Stimulated activated CD8-positive, alpha-beta memory T cell treated with anti-CD3 and anti-CD28 coated beads, Interleukin-2, amount 100 ng/mL, for 1 hour (primary cell): ENCODE results near the gene HIGD2A.
"Not testable (repeated sequence)": the region's sequence is repeated elsewhere in the genome, so short reads cannot be mapped to it uniquely, and the experiment has no call there.

Experiments
- DNase-seq, 2 donors: peaks; one replicate each; pipeline ENCODE4 v3.0.0-alpha.2; 2020; ENCODE audit warnings: low read depth in 2 of 2

Gene HIGD2A

DNA sequence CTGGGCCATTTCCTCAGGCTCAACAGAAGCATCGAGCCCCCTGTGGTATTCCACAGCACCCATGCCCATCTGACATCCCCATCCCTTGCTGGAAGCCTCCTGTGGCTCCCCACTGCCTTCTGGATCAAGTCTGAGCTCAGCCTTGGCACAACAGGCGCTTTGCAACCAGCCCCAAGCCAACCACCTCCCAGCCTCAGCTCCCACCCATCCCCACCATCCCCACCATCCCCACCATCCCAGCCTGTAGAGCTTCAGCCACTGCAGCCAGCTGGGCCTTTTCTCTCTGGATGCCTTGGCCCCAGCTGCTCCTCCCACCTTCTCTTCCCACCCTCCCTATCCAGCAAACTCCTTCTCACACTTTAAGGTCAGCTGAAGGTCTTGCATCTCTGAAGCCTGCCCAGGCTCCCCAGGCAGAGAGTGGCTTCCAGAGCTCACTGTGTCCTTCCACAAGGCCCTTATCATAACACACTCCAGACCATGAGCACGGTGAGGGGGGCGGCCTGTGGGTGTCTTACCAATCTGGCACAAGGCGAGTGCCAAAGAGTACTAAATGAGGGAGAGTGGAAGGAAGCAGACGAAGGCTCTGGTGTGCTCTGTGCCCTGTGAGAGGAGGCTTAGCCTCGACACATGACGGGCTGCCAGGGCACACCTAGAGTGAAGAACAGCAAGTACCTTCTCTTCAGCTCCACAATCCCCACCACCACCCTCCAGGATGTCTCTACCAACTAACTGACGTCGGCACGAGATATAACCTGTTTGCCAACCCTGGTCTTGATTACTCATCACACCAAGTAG is 6.5 kb downstream of the HIGD2A start:
- DNase-seq, result no peak

GRCh38 chr5:176396330-176396729 is 7.8 kb downstream of the HIGD2A start:
- DNase-seq, result no peak

- no peak for DNase-seq
Measured at GRCh38 chr5:176397736-176398420, 9.3 kb downstream of the HIGD2A start.

DNA sequence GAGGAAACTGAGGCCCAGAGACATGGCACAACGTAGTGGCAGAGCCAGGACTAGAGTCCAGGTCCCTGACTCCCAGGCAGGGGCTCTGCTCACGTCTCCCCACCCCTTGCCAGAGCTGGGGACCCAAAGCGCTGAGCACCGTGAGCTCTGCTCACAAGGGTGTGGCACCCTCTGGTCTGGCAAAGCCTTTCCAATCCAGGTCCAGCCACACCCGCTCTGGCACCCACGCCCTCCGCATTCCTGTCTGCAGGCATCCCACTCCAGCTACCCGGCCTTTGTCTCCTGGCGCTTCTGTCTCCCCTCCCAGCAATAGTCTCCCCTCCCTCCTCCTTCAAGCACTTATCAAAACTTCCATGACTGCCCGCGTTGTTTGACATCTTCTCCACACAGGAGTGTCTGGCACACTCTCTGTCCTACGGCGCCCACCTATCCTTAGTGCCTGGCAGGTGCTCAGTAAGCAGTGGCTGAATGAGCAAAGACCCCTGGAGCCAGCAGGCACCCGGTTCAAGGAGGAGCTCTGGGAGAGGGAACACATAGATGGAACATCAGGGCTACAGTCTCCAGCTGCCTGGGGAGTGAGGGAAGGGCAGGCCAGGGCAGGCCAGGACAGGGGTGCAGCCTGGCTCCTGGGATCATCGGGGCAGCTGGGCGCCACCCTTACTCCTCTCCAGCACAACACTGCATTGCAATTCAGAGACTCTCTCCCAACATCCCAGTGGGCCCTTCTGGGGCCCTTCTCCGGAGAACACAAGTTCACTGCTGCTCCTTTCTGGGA is 12.0 kb downstream of the HIGD2A start:
- no peak for DNase-seq

GRCh38 chr5:176401281-176402205 is 13.0 kb downstream of the HIGD2A start:
- DNase-seq, result no peak

DNA sequence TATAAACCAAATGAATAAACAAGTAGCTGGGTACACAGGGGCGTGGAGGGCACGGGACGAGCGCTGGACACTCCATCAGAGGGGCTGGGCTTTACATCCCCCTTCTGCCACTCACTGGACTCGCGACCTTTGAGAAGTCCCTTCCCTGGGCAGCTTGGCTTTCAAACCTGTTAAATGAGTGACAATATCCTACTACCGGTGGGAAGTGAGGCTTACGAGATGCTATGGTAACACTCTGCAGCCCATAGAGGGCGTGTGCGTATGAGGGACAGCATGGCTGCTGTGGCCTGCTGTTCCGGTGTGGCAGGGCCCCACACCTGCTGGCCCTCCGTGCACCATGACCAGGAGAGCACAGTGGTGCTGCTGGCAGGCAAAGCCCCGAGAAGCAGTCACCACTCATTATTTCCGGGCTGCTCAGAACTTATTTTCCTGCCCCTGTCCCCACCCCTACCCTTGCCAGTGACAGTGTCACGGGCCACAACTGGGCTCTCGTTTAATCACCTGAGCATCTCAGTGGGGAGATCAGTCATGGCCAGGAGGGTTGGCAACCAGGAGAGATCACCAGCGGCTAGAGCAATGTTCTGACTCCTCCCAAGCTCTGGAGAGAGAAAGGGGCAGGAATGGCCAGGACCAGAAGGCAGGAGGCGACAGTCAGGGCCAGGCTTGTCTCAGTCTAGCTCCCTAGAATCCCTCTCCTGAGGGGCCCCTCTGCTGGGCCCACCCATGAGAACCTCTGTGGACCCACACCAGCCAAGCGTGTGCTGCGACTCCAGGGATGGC is 17.3 kb downstream of the HIGD2A start:
- no peak for DNase-seq

DNA sequence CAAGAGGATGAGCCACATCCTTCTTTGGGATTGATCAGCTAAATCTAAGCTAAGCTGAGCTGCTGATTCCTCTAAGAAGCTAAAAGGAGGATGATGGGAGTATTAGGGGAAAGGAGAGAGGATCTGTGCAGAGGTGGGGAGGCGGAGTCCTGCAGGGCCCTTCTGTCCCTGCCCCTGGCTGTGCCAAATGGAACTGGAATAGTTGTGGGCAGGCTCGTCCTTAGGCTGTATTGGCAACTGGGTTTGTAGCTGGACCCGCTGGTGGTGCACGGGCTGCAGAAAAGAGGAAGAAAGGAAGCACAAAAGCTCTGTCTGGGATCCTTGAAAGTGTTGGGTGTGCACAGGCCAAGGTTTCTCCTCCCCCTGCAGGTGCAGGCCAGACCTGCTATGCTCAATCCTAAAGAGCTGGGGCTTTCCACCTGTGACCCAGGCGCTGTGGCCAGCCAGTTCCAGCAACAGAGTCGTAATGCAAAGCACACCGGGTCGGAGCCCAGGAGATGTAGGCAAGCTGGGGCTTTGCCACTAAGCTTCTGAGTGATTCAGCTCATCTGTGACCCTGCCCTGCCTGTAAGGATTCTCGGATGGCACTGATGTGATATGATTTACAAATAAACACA is 18.0 kb downstream of the HIGD2A start:
- no peak for DNase-seq

DNA sequence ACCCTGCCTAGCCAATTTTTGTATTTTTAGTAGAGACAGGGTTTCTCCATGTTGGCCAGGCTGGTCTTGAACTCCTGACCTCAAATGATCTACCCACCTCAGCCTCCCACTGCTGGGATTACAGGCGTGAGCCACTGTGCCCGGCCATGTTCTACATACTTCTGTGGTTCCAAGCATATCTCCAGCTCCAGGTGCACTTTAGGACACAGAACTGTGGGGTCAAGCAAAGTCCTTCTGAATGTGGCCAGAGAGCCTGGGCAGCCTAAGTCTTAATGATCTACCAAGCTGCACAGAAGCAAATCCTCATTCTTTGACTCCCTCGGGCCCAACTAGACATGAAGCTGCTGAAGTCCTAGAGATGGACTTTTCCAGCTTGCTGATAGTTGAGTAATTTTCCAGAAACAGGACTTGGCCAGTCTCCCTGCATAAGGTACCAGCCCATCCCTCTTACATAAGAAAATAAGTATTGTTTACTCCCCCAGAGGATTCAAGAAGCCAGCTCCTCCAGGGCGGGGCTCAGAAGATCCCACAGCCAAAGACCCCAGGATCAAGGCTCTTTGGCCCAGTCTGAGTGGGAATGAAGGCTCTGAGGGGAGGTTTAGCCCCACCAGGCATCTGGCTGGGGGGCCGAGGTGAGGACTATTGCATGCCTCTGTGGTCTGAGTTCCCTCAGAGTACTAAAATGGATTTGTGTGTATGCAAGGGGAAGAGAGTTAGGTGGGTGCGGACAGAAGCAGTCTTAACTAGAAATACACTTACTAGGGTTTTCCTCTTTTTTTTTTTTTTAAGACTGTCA is 19.1 kb downstream of the HIGD2A start:
- no peak for DNase-seq

- DNase-seq, result not testable (repeated sequence)
Measured at GRCh38 chr5:176408252-176408573, 19.7 kb downstream of the HIGD2A start.

- DNase-seq, result no peak
Measured at GRCh38 chr5:176408590-176408989, 20.0 kb downstream of the HIGD2A start.

GRCh38 chr5:176409765-176410164 is 21.2 kb downstream of the HIGD2A start:
- DNase-seq, result no peak

DNA sequence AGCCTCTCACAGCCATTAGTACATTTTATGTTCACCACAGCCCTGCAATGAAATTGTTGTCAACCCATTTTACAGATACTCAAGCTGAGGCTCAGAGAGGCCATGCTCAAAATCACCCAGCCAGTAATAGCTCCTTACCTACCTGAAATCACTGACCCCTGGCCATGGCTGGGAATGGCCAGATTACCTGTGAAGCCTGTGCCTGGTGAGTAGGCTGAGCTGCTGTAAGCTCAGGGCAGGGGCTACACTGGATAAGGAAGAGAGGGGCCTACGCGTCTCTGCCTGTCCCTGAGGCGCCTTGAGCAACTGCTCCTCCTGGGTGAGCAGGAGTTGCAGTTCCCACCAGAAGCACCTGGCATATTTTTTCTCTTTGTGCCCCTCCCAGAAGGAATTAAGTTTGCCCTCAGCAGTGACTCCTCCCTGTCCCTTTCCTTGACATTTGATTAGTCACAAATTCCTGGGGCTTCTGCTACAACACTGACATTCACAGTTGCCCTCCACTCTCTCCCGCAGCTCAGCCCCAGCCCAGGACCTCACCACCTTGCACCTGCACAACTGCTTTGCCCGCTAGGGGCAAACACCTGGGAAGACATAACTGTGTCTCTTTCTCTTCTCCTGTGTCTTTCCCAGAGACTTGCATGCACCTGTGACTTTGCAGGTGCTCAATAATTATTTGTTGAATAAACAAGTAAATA is 22.1 kb downstream of the HIGD2A start:
- no peak for DNase-seq

DNA sequence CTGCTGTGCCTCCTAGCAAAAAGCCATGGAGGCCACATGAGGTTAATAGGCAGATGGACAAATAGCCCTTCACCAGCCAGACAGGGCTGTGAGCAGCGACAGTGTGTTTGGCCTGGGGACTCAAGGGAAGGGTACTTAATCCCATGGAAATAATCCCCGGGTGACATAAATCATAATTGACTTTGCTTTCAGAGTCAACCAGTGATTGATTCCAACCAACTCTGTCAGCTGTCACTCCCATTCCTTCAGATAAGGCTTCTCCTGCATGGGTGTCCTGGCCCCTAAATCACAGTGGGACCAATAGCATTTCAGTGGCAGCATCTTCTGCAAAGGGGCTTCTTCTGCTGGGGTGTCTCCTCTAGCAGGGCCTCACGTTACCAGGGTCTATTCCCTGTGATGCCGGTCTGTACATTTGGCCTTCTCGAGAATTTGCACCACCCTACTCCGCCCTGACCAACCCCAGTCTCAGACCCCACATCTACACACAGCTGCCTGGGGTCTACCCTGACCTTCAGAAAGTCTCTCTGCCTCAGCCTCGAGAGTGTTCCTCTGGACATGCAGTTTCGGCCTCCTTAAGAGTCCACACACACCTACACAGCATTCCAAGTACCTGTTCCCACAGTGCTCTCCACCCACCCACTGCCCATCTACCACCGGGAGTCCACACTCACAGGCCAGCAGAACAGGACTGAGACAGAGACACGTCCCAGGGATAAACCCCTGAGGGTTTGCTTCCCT is 24.1 kb downstream of the HIGD2A start:
- DNase-seq, result no peak

- no peak for DNase-seq
Measured at GRCh38 chr5:176413255-176413565, 24.7 kb downstream of the HIGD2A start.

DNA sequence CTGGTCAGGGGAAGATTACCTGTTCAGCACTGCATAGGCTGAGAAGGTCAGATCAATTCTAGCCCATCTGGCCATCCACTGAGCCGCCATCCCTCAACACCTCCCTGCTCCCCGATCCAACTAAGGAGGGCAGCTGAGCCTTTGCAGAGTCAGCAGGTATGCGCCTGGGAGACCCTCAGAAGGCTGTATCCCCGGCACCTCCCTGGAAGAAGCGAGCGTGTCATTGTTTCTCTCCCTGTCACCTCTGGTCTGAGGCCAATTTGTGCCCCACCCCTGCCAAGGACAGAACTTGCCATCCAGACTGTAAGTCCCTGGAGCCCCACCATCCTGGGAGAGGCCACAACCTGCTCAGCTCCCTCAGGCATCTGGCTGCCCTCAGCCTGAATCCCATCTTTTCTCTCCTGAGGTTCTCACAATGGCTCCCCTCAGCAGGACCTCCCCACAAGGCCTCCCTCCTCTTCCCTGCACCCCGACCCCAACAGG is 25.2 kb downstream of the HIGD2A start:
- no peak for DNase-seq

GRCh38 chr5:176414704-176415103 is 26.2 kb downstream of the HIGD2A start:
- no peak for DNase-seq

DNA sequence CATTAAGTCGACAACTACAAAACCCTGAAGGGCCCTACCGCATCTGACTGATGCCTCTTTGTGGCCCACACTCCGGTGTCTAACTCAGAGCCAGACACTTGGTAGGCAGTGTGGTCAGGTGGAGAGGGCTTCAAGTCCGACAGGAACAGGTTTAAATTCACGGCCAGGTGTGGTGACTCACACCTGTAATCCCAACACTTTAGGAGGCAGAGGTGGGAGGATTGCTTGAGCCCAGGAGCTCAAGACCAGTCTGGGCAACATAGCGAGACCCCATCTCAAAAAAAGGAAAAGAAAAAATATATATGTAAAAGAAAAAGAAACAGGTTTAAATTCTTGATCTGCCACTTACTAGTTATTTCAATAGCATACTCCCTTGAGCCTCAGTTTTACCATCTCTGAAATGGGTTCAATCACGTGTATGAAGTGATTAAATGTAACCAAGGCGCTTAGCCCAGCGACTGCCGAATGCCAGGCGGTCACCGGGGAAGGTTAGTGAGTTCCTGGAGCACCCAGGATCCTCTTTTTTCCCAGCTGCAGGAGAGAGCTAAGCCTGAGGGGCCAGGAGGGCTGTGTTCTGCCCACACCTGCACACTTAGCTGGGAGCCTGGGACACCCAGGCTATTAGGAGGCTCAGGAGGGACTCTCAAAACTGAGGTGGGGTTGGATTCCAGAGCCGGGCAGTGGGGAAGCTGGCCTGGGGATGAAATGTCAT is 26.8 kb downstream of the HIGD2A start:
- no peak for DNase-seq
